ENCODE measurements around the gene STK10.

The STK10 gene

DNA sequence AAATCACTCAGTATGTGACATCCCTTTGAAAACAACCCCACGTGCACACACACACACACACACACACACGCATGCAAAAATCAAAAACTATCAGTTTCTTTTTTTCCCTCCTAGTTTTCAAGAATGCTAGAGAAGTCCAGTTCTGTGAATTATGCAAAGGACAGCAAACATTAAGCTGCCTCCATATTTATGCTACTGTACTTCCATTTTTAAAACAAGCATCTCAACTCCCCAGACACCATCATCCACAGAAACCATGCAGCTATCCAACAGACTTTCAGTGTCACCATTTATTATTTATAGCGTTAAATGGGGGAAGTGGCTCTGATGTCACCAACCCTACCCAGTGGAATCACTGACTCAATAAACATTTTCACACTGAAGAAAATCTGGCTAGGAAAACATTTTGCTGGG, 183.2 kb downstream of the STK10 start:
- no peak for DNase-seq

DNA sequence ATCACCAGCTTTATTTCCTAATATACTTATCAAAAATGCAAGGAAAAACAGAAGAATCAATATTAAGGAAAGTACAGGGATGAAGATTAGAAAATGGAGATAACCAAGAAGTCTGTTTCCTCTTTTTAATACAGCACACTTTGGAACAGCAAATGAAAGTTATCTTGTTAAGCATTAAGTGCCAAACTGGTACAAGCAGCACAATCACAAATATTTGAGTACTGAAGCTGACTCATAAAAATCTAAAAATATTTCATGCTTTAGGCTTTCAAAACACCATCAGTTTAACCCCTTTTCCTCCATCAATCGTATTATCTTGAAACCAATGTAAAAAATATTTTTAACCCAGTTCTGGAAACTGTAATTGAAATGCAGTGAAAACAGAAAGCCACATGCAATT, 184.3 kb downstream of the STK10 start:
- no peak for DNase-seq

DNA sequence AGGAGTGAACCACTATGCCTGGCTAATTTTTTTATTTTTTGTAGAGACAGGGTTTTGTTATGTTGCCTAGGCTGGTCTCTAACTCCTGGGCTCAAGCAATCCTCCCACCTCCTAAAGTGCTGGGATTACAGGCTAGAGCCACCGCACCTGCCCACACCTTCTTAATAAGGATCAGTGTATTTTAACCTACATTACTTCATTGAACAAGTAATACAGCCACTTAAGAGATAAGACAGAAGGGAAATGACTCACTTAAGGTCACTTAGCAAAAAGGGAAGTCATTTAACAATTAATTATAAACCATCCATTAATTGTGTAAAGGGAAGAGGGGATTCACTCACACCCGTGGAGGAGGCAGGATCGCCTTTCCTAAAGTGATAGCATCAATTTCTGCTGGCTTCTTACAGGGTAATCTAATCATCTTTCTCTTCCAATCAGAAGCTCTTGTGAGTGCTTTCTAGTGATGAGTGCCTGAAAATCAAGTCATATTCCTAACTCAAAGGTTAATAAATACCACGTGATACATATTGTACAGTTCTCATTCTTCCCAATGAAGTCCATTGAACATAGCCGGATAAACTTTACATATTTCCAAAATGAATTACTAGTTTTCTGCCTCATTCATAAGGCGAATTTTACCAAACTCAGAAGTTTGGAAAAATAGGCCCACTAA, 185.0 kb downstream of the STK10 start:
- DNase-seq: no peak

DNA sequence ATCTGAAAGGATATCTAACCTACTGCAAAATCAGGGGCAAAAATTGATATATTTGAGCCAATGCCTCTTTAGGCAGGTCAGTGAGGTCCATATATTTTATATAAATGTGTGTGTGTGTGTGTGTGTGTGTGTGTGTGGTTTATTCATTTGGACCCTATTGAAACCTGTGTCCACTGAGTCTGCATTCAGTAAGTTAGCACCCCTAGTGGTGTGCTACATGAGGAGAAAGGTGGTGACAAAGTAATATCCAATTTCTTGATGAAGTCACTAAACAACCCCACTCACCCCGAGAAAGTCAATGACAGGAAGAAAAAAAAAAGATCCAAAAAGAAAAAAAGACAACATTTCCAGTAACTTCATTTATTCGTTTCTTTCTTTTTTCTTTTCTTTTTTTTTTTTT, 185.7 kb downstream of the STK10 start:
- DNase-seq: no peak

DNA sequence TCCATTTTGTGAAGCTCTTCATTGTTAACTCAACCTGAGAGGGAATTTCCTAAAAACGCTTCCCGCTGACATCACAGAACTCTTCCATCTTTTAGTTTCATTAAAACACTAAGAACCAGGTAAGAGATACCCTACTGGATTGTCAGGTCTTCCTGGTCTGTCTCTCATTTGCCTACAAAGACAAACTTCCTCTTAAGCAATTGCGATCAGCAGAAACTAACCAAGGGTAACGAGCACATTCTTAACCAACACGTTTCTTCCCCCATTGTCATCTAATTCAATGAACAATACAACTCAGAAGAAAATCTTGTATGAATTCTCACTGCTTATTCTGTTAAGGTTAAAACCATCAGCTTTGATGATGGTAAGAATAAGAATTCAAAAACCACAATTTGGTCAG, 188.1 kb downstream of the STK10 start:
- DNase-seq: no peak

DNA sequence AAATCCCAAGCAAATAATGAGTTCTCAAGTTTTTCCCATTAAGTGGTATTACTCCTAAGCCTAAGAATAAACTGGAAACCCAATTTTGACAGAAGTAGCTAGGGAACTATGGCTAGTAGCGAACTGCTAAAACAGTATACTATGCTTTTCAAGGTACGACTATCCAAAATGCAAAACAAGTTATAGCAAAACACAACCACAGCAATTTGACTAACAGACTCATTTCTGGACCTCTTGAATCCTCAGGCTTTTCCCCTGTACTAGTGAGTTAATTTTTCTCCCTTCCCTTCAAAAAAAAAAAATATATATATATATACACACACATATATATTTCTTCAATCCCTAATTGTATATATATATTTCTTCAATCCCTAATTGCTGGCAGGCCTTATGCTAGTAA, 188.9 kb downstream of the STK10 start:
- no peak for DNase-seq

DNA sequence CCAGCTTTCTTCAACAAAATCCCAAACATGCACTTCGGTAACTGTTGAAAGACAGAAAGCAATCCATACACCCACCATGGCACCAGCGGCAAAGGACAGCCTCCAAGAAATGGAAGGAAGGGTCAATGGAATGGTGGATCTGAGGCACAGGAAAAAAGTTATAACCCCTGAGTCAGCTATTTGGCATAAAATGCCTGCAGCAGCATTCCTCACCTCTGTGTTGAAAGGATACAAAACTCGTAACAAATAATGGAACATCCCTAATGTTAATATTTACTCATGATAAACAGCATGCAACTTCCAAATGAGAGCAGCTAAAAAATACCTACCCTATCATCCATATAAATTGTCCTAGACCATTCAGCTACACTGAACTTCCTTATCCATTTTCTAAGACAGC, 191.0 kb downstream of the STK10 start:
- no peak for DNase-seq

DNA sequence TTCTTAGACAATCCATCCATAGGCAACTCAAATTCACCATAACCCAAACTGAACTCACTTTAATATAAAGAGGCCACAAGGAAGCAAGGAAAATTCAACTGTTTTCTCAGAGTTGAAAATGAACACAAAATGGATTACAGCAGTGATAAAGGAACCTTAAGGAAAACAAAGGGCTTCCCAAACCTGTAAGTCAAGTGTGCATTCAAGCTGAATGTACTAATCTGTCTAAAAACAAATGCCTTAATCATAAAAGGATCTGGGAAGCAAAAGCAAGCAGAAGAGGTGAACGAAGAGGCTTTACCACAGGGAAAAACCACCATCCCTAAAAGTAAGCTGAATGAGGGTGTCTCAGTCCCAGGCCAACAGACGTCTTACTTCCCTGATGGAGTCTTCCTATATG, 195.2 kb downstream of the STK10 start:
- no peak for DNase-seq

DNA sequence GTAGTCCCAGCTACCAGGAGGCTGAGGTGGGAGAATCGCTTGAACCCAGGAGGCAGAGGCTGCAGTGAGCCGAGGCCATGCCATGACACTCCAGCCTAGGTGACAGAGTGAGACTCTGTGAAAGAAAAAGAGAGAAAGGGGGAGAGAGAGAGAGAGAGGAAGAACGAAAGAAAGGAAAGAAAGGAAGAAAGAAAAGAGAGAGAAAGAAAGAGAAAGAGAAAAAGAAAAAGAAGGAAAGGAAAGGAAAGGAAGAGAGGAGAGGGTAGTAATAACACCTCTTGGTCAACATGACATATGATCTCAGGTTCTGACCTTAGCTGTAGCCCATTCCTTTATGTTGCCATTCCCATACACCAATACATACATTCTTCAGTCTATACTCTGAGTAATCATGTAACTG, 195.7 kb downstream of the STK10 start:
- DNase-seq: no peak

All from 8988T (cell line).